Panc1 (cell line): Measurements from ENCODE around the gene MYCN. TPM values are rescaled to one million over a fixed set of nuclear protein-coding genes. Genes with fewer than 3 reads are reported as not detected.

Experiments
- ATAC-seq: fragments of 200-7000 bp; cut with Tn5 transposase; 2 replicates; pipeline ENCODE4 v1.9.1; 2020; ENCODE audit warnings: mild to moderate bottlenecking, moderate library complexity
- BruUV-seq: library from RNA; stranded (reverse); fragments of 400-500 nt; replicated peaks from 2 replicates; lab custom pipeline; 2021; lab: Mats Ljungman, UMichigan
- CTCF ChIA-PET: fragments of 300-600 bp; sonication (Branson Sonifier 250); formaldehyde crosslinking; loops from one replicate; lab custom pipeline; 2022; ENCODE audit warnings: antibody characterized with exemption; lab: Charles Lee
- POLR2A ChIA-PET: fragments of 300-600 bp; sonication (Branson Sonifier 250); formaldehyde crosslinking; loops from one replicate; lab custom pipeline; 2022; ENCODE audit warnings: antibody characterized with exemption; lab: Charles Lee
- DNase-seq: peaks from one replicate; pipeline ENCODE4 v3.0.0-alpha.2; 2010; ENCODE audit warnings: low read depth, low spot score
- H3K27ac ChIP-seq: 2 replicates; pipeline ENCODE4 v1.5.1; 2011; ENCODE audit warnings: mild to moderate bottlenecking, low read length, inconsistent platforms
- H3K27me3 ChIP-seq: fragments of 200-500 bp; sonication (Bioruptor generic); 2 replicates; pipeline ENCODE4 v1.6.0; 2014; ENCODE audit warnings: low read length, inconsistent platforms; ENCODE audit not compliant: control insufficient read depth, insufficient read depth
- H3K36me3 ChIP-seq: fragments of 200-500 bp; sonication (Bioruptor generic); 2 replicates; pipeline ENCODE4 v1.5.1; 2014; ENCODE audit warnings: inconsistent platforms, mild to moderate bottlenecking, low read length, moderate library complexity; ENCODE audit not compliant: control insufficient read depth, insufficient read depth
- H3K4me1 ChIP-seq: 2 replicates; pipeline ENCODE4 v1.5.1; 2011; ENCODE audit warnings: inconsistent platforms, mild to moderate bottlenecking, low read length, moderate library complexity; ENCODE audit not compliant: control insufficient read depth, insufficient read depth
- H3K4me3 ChIP-seq, 2 experiments: 2 replicates each; pipeline ENCODE4 v1.5.1; 2011 to 2012; ENCODE audit warnings: low read depth in 2 of 2, low read length in 2 of 2, mild to moderate bottlenecking in 2 of 2, inconsistent platforms in 1 of 2, moderate library complexity in 1 of 2
- H3K9me3 ChIP-seq: fragments of 200-500 bp; sonication (Bioruptor generic); 2 replicates; pipeline ENCODE4 v1.5.1; 2014; ENCODE audit warnings: low read depth, mild to moderate bottlenecking, inconsistent platforms, low read length, moderate library complexity; ENCODE audit not compliant: control insufficient read depth, insufficient read depth
- POLR2AphosphoS5 ChIP-seq: IDR thresholded peaks from 2 replicates; pipeline ENCODE4 v1.6.1; 2012; ENCODE audit warnings: mild to moderate bottlenecking, low read depth, low read length, moderate library complexity
- REST ChIP-seq, 2 experiments: IDR thresholded peaks; 2 replicates each; pipeline ENCODE4 v1.6.1; 2011 to 2012; ENCODE audit warnings: low read depth in 2 of 2, control low read depth in 1 of 2, low read length in 1 of 2, mild to moderate bottlenecking in 1 of 2, moderate library complexity in 1 of 2; ENCODE audit not compliant: insufficient read depth in 1 of 2
- SIN3A ChIP-seq: IDR thresholded peaks from 2 replicates; pipeline ENCODE4 v1.6.1; 2012; ENCODE audit warnings: low read depth, mild to moderate bottlenecking, low read length, moderate library complexity, borderline replicate concordance; ENCODE audit not compliant: insufficient read depth
- TCF7L2 ChIP-seq: IDR thresholded peaks from 2 replicates; pipeline ENCODE4 v1.6.1; 2011; ENCODE audit warnings: mild to moderate bottlenecking, low read depth, low read length, inconsistent platforms
- in situ Hi-C: cut with HindIII; loops from 2 replicates; pipeline ENCODE4 v1.10.0; 2016; ENCODE audit warnings: low sequenced_read_pairs, low pct_unique_long_range_greater_than_20kb
- intact Hi-C: fragments of 100-400 bp; cut with micrococcal nuclease; formaldehyde crosslinking; loops from one replicate; pipeline ENCODE4 v1.10.0; 2022; ENCODE audit not compliant: unreplicated experiment
- total RNA-seq: library from RNA; stranded (reverse); gene quantifications from one replicate; pipeline ENCODE4 v1.2.1, GENCODE V29; 2021; ENCODE audit not compliant: unreplicated experiment
- TF ChIP-seq, protein P1 (sequence below): fragments of 450-650 bp; IDR thresholded peaks from 2 replicates; pipeline ENCODE4 v1.5.1; 2017; ENCODE audit warnings: mild to moderate bottlenecking

Gene MYCN
- total RNA-seq, 1 experiment from 2014 or later: not detected

DNA sequence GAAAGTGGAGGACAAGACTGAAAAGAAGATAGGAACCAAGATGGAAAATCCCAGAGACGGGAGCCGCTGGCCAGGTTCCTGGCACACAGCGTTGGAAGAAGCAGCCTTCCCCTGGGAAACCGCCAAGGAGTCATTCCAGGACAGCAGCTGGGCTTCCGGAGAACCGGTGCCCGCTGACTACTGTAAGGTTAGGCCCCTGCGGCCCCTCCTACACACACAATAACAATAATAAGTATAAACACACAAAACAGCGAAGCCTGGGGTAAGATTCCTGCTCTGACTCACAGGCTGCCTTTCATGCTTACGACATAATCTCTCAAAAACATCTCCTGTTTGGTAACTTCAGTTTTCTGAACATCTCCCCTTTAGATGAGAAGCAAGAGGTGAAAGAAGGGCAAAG, 28.1 kb upstream of the MYCN start:
- Histone ChIP-seq H3K27me3 (no peaks in the 10 kb centered on the region), H3K9me3 (no peaks in the 10 kb centered on the region), H3K4me3 (no peak overlapping the region), H3K27ac (peak overlapping the region; percentile 24; the same call in 1 of the 2 replicates), H3K4me1 (peaks cover 10% of the 10 kb centered on the region), H3K36me3 (no peaks in the 10 kb centered on the region)
- POLR2A ChIA-PET: no interaction called here
- in situ Hi-C loops: no loop called here
- TF ChIP-seq REST (IDR thresholded peaks at IDR 0.05; ENCODE audit: insufficient read depth in 1 of 2, low read depth in 2 of 2, low read length in 1 of 2) (no peak), POLR2AphosphoS5 (0 out of 2 replicates have a peak, but pooled peaks have one; percentile 43), TCF7L2 (peak; percentile 78)
- TF ChIP-seq, protein P1, sequence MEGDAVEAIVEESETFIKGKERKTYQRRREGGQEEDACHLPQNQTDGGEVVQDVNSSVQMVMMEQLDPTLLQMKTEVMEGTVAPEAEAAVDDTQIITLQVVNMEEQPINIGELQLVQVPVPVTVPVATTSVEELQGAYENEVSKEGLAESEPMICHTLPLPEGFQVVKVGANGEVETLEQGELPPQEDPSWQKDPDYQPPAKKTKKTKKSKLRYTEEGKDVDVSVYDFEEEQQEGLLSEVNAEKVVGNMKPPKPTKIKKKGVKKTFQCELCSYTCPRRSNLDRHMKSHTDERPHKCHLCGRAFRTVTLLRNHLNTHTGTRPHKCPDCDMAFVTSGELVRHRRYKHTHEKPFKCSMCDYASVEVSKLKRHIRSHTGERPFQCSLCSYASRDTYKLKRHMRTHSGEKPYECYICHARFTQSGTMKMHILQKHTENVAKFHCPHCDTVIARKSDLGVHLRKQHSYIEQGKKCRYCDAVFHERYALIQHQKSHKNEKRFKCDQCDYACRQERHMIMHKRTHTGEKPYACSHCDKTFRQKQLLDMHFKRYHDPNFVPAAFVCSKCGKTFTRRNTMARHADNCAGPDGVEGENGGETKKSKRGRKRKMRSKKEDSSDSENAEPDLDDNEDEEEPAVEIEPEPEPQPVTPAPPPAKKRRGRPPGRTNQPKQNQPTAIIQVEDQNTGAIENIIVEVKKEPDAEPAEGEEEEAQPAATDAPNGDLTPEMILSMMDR: no peak
- CTCF ChIA-PET: no interaction called here
- peak; percentile 91 for ATAC-seq
- intact Hi-C loops: no loop called here
- BruUV-seq: no TSS peak
- peak; percentile 2 for DNase-seq

- intact Hi-C loops: no loop called here
- Histone ChIP-seq H3K36me3 (no peaks in the 10 kb centered on the region), H3K27ac (peak overlapping the region; percentile 37; the same call in 1 of the 2 replicates), H3K27me3 (no peaks in the 10 kb centered on the region), H3K9me3 (no peaks in the 10 kb centered on the region), H3K4me3 (no peak overlapping the region), H3K4me1 (peaks cover 10% of the 10 kb centered on the region)
- BruUV-seq: no TSS peak
- in situ Hi-C loops: no loop called here
- CTCF ChIA-PET: no interaction called here
- DNase-seq: no peak
- POLR2A ChIA-PET: no interaction called here
- TF ChIP-seq REST (IDR thresholded peaks at IDR 0.05; ENCODE audit: insufficient read depth in 1 of 2, low read depth in 2 of 2, low read length in 1 of 2): no peak
- TF ChIP-seq SIN3A: no peak
- no peak for TF ChIP-seq POLR2AphosphoS5
- no peak for TF ChIP-seq TCF7L2
- TF ChIP-seq, protein P1: no peak
- 0 out of 2 replicates have a peak, but pooled peaks have one; percentile 32 for ATAC-seq
Measured at GRCh38 chr2:15913146-15913545, 27.2 kb upstream of the MYCN start.
